Stimulated activated effector memory CD8-positive, alpha-beta T cell treated with anti-CD3 and anti-CD28 coated beads, Interleukin-12 subunit alpha, Interleukin-12 subunit beta, amount 100 ng/mL, for 72 hours (primary cell): Measurements from ENCODE around the gene EIPR1.

Experiments used
- ATAC-seq: fragments of 150-1000 bp; cut with Tn5 transposase; 2 replicates; pipeline ENCODE4 v1.10.0; 2021
- DNase-seq, 2 donors: peaks; one replicate each; pipeline ENCODE4 v3.0.0; 2021 to 2022; ENCODE audit warnings: low spot score in 2 of 2
- H3K27ac Mint-ChIP-seq: one replicate; pipeline ENCODE4 v1.8.0; 2022; ENCODE audit warnings: mild to moderate bottlenecking, mixed read lengths
- H3K36me3 Mint-ChIP-seq: one replicate; pipeline ENCODE4 v1.8.0; 2022; ENCODE audit warnings: mild to moderate bottlenecking, mixed read lengths
- H3K4me1 Mint-ChIP-seq: one replicate; pipeline ENCODE4 v1.8.0; 2022; ENCODE audit warnings: mixed read lengths
- H3K4me3 Mint-ChIP-seq: one replicate; pipeline ENCODE4 v1.8.0; 2022; ENCODE audit warnings: mild to moderate bottlenecking, mixed read lengths
- H3K9me3 Mint-ChIP-seq: one replicate; pipeline ENCODE4 v1.8.0; 2022; ENCODE audit warnings: mixed read lengths

Gene EIPR1

DNA sequence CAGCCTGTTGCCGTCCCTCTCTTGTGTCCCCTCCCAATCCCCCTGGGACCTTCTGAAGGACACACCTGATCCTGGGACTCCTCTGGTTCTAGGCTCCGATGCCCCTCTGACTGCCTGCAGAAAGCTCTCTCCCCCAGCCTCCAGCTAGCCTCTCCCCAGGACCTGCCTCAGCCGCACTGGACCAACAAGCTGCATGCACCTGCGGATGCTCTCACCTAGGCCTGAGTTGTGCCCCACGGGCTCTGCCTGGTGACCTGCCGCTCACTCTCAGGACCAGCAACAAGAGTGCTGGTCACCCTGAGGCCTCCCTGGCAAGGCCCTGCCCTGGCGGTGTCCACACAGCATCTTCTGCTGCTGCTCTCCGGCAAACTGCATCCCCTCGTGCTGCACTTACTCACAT, 63.0 kb downstream of the EIPR1 start:
- DNase-seq: no peak
- Mint-ChIP-seq H3K4me1 (peaks cover 42% of the 10 kb centered on the region), H3K4me3 (no peak overlapping the region), H3K9me3 (no peaks in the 10 kb centered on the region), H3K36me3 (peaks cover 6% of the 10 kb centered on the region), H3K27ac (no peak overlapping the region)
- ATAC-seq: no peak

GRCh38 chr2:3313781-3314375, 63.7 kb downstream of the EIPR1 start:
- Mint-ChIP-seq H3K9me3 (no peaks in the 10 kb centered on the region), H3K4me1 (peaks cover 48% of the 10 kb centered on the region), H3K4me3 (no peak overlapping the region), H3K36me3 (peaks cover 6% of the 10 kb centered on the region), H3K27ac (peak overlapping the region; percentile 66)
- DNase-seq (no peak), ATAC-seq (no peak)

DNA sequence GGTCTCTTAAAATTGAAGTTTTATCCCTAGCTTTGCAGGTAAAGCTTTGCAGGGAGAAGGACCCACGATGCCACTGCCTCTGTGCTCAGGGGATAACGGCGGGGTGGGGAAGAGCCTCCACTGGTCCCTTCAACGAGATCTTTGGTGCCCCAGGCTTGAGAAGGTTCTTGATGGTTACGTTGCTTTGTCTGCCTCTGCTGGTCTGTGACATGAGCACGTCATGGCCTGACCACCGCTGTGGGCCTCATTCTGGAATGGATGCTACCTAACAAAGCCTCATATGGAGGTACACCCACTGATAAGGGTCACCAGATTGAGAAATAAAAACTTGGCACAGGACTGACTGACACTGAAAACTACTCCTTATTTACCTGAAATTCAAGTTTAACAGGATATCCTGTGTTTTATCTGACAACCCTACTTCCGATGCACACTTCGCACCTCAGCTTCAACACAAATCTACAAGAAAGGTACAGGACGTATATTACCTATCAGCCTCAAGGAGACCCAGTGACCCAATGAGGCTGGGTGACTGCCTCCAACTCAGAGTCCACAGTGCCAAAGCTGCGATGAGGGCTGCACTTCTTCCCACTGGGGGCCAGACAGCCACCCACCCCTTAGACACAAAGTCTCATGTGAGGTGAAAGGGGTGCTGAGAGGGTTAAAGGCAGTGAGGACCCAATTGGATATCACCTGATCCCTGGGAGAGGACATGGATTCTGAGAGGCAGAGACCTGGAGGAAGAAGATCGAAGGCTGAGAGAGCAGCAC, 64.9 kb downstream of the EIPR1 start:
- H3K4me1 Mint-ChIP-seq: peaks cover 39% of the 10 kb centered on the region
- no peak overlapping the region for H3K4me3 Mint-ChIP-seq
- H3K9me3 Mint-ChIP-seq: no peaks in the 10 kb centered on the region
- H3K36me3 Mint-ChIP-seq: peaks cover 6% of the 10 kb centered on the region
- DNase-seq: no peak
- peak overlapping the region; percentile 66 for H3K27ac Mint-ChIP-seq
- ATAC-seq: no peak

GRCh38 chr2:3311601-3312000, 66.0 kb downstream of the EIPR1 start:
- Mint-ChIP-seq H3K9me3 (no peaks in the 10 kb centered on the region), H3K27ac (peak overlapping the region; percentile 12), H3K4me1 (peaks cover 39% of the 10 kb centered on the region), H3K4me3 (no peak overlapping the region), H3K36me3 (peaks cover 6% of the 10 kb centered on the region)
- no peak for ATAC-seq
- no peak for DNase-seq

GRCh38 chr2:3309496-3310355, 67.9 kb downstream of the EIPR1 start:
- H3K27ac Mint-ChIP-seq: no peak overlapping the region
- peaks cover 6% of the 10 kb centered on the region for H3K36me3 Mint-ChIP-seq
- no peak for ATAC-seq
- peaks cover 51% of the 10 kb centered on the region for H3K4me1 Mint-ChIP-seq
- no peaks in the 10 kb centered on the region for H3K9me3 Mint-ChIP-seq
- no peak overlapping the region for H3K4me3 Mint-ChIP-seq
- DNase-seq: no peak

GRCh38 chr2:3307901-3308300, 69.7 kb downstream of the EIPR1 start:
- ATAC-seq (no peak), DNase-seq (no peak)
- Mint-ChIP-seq H3K27ac (no peak overlapping the region), H3K36me3 (peaks cover 13% of the 10 kb centered on the region), H3K4me3 (no peak overlapping the region), H3K4me1 (peaks cover 51% of the 10 kb centered on the region), H3K9me3 (no peaks in the 10 kb centered on the region)

DNA sequence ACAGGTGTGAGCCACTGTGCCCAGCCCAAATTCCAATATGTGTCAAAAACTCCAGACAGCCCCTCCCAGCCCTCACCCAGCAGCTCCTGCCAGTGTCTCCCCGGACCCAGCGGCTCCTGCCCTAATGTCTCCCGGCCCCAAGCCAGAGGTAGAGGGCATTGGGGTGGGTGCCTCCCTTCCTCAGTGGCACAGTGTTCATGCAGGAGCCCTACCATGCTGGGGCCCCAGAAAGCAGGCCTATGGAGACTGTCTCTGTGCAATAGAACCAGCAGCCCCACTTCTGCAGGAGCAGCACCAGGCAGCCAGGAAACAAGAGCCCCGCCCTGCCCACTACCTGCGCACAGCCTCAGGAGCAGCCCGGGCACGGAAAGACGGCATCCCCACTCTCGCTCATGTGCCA, 70.4 kb downstream of the EIPR1 start:
- ATAC-seq (no peak), DNase-seq (no peak)
- Mint-ChIP-seq H3K4me1 (peaks cover 50% of the 10 kb centered on the region), H3K4me3 (no peak overlapping the region), H3K27ac (no peak overlapping the region), H3K36me3 (peaks cover 15% of the 10 kb centered on the region), H3K9me3 (no peaks in the 10 kb centered on the region)

GRCh38 chr2:3305952-3306351, 71.7 kb downstream of the EIPR1 start:
- ATAC-seq: no peak
- DNase-seq: no peak
- Mint-ChIP-seq H3K36me3 (peaks cover 22% of the 10 kb centered on the region), H3K4me1 (peaks cover 48% of the 10 kb centered on the region), H3K9me3 (no peaks in the 10 kb centered on the region), H3K4me3 (no peak overlapping the region), H3K27ac (peak overlapping the region; percentile 46)

GRCh38 chr2:3305431-3305830, 72.2 kb downstream of the EIPR1 start:
- DNase-seq (no peak), ATAC-seq (no peak)
- no peaks in the 10 kb centered on the region for H3K9me3 Mint-ChIP-seq
- H3K4me3 Mint-ChIP-seq: no peak overlapping the region
- H3K36me3 Mint-ChIP-seq: peaks cover 22% of the 10 kb centered on the region
- peak overlapping the region; percentile 46 for H3K27ac Mint-ChIP-seq
- peaks cover 49% of the 10 kb centered on the region for H3K4me1 Mint-ChIP-seq

- H3K9me3 Mint-ChIP-seq: no peaks in the 10 kb centered on the region
- H3K27ac Mint-ChIP-seq: peak overlapping the region; percentile 81
- peak overlapping the region; percentile 32 for H3K4me3 Mint-ChIP-seq
These were observed 73.8 kb downstream of the EIPR1 start for GRCh38 chr2:3303583-3304406.

DNA sequence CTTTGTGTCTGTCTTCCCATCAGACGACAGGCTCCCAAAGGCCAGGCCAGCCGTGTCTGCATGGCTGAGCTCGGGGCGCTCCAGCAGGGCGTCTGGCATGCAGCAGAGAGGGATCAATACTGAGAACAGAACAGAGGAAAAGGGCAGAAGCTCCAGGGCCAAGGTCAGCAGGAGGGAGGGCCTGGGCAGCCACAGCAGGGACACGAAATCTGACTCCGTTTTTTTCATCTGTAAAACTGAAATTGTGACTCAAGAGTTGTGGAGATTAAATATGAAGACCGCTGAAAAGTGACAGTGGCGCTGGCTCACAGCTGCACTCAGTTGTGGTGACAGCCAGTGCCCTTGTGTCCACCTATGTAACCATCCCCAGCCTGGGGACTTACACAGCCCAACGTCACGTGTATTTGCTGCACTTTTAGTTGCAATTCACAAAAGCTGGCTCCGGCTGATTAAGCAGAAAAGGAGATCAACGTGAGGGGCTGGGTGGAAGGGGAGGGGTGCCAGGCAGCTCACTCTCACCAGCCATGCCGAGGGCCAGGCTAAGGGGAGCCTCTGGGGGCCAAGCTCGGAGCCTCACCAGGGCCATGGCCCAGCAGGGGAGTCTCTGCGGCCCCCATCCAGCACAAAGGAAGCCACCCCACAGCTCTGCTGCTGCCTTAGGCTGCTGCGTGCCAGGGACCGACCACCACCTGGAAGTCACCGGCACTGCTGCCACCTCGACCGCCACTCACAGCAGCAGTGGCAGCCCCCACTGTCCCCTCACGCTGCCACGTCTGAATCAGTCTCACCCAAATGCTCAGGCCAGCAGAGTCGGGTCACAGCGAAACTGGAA, 74.7 kb downstream of the EIPR1 start:
- peak overlapping the region; percentile 32 for H3K4me3 Mint-ChIP-seq
- H3K9me3 Mint-ChIP-seq: no peaks in the 10 kb centered on the region
- peaks cover 33% of the 10 kb centered on the region for H3K36me3 Mint-ChIP-seq
- peak; percentile 36 for ATAC-seq
- H3K27ac Mint-ChIP-seq: peak overlapping the region; percentile 81
- peaks cover 49% of the 10 kb centered on the region for H3K4me1 Mint-ChIP-seq
- DNase-seq: peak in 1 of 2 donors; percentile 54

More at GRCh38 chr2:3303583-3304406, 73.8 kb downstream of the EIPR1 start:
- Mint-ChIP-seq H3K36me3 (peaks cover 27% of the 10 kb centered on the region), H3K4me1 (peaks cover 44% of the 10 kb centered on the region)
- ATAC-seq: peak; percentile 96
- peak; percentile 77 to 90 for DNase-seq

DNA sequence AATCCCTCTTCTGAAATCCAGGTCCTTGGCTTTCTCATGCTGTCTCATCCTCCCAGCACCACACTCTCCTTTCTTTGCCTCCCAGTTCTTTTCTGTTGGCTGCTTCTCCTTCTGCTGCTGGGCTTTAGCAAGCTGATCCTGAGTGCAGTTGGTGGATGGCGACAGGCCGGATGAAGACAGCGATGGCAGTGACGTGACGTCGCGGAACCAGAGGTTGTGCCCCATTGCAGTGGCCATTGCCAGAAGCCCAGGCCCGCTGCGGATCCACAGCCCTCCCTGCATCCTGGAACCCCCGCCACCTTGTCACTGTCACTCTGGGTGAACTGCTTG, 75.2 kb downstream of the EIPR1 start:
- H3K27ac Mint-ChIP-seq: peak overlapping the region; percentile 81
- H3K4me3 Mint-ChIP-seq: no peak overlapping the region
- no peaks in the 10 kb centered on the region for H3K9me3 Mint-ChIP-seq
- peaks cover 33% of the 10 kb centered on the region for H3K36me3 Mint-ChIP-seq
- ATAC-seq (no peak), DNase-seq (no peak)
- H3K4me1 Mint-ChIP-seq: peaks cover 49% of the 10 kb centered on the region

DNA sequence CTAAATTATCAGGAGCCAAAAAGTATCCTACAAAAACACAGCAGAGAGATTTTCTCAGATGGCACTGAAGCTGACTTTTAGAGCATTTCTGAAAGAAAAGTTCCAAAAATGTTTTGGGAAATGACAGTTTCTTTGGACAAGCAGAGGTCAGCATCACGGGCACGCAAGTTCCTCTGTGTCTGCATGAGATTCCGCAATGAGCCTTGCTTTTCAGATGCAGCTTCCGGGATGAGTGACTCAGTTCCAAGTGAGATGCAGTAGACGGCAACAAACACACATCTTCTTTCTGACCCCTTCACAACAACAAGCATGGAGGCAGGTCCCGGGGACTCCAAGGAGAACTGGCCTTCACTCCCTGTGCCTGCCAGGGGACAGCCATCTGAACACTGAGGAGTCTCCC, 76.6 kb downstream of the EIPR1 start:
- Mint-ChIP-seq H3K36me3 (peaks cover 33% of the 10 kb centered on the region), H3K9me3 (no peaks in the 10 kb centered on the region), H3K27ac (peak overlapping the region; percentile 56), H3K4me3 (no peak overlapping the region), H3K4me1 (peaks cover 49% of the 10 kb centered on the region)
- ATAC-seq (no peak), DNase-seq (no peak)

- DNase-seq (no peak), ATAC-seq (no peak)
- Mint-ChIP-seq H3K36me3 (peaks cover 33% of the 10 kb centered on the region), H3K4me1 (peaks cover 43% of the 10 kb centered on the region), H3K9me3 (no peaks in the 10 kb centered on the region), H3K4me3 (no peak overlapping the region), H3K27ac (peak overlapping the region; percentile 56)
These were observed 77.2 kb downstream of the EIPR1 start for GRCh38 chr2:3300224-3300995.
